Neural cell (in vitro differentiated cells): ENCODE results near the gene CABYR. TPM values are rescaled to one million over a fixed set of nuclear protein-coding genes. Genes with fewer than 3 reads are reported as not detected.

Source experiments
- H2AFZ ChIP-seq: fragments of 200-600, 300-800 bp; sonication (generic), shearing (Covaris generic); 2 replicates; pipeline ENCODE4 v1.6.0; 2014; ENCODE audit warnings: low read depth, mild to moderate bottlenecking, antibody characterized with exemption, low read length, moderate library complexity
- H3F3A ChIP-seq: fragments of 200-600 bp; shearing (Covaris generic); 2 replicates; pipeline ENCODE4 v1.6.1; 2016; ENCODE audit warnings: mild to moderate bottlenecking, moderate library complexity, mixed read lengths, antibody characterized with exemption, low read length; ENCODE audit not compliant: insufficient read depth, poor library complexity, severe bottlenecking
- H3K27ac ChIP-seq: fragments of 200-600, 300-800 bp; sonication (generic), shearing (Covaris generic); 2 replicates; pipeline ENCODE4 v1.5.1; 2014; ENCODE audit warnings: mild to moderate bottlenecking, low read length, moderate library complexity
- H3K27me3 ChIP-seq: fragments of 300-800, 200-600 bp; sonication (generic), shearing (Covaris generic); 2 replicates; pipeline ENCODE4 v1.6.0; 2014; ENCODE audit warnings: mild to moderate bottlenecking, low read depth, low read length, moderate library complexity; ENCODE audit not compliant: insufficient read depth
- H3K36me3 ChIP-seq: fragments of 300-800, 200-600 bp; sonication (generic), shearing (Covaris generic); 2 replicates; pipeline ENCODE4 v1.5.1; 2014; ENCODE audit warnings: mild to moderate bottlenecking, antibody characterized with exemption, low read length, moderate library complexity; ENCODE audit not compliant: insufficient read depth
- H3K4me2 ChIP-seq: fragments of 300-800, 200-600 bp; sonication (generic), shearing (Covaris generic); 2 replicates; pipeline ENCODE4 v1.6.0; 2014; ENCODE audit warnings: mild to moderate bottlenecking, low read length
- H3K4me3 ChIP-seq: fragments of 300-800, 200-600 bp; sonication (generic), shearing (Covaris generic); 2 replicates; pipeline ENCODE4 v1.5.1; 2014; ENCODE audit warnings: mild to moderate bottlenecking, low read length, moderate library complexity
- H3K79me2 ChIP-seq: fragments of 200-600 bp; shearing (Covaris generic); replicated peaks from 2 replicates; pipeline ENCODE4 v1.6.0; 2014; ENCODE audit warnings: mild to moderate bottlenecking, low read length, moderate library complexity; ENCODE audit not compliant: insufficient read depth
- H3K9ac ChIP-seq: fragments of 300-800, 200-600 bp; sonication (generic), shearing (Covaris generic); 2 replicates; pipeline ENCODE4 v1.6.1; 2016; ENCODE audit warnings: mild to moderate bottlenecking, low read length, mixed read lengths
- H3K9me2 ChIP-seq: fragments of 200-600 bp; shearing (Covaris generic); 2 replicates; pipeline ENCODE4 v1.6.1; 2016; ENCODE audit warnings: mild to moderate bottlenecking, low read length, mixed read lengths; ENCODE audit not compliant: insufficient read depth
- H3K9me3 ChIP-seq: fragments of 200-600, 300-800 bp; sonication (generic), shearing (Covaris generic); 2 replicates; pipeline ENCODE4 v1.6.1; 2016; ENCODE audit warnings: mild to moderate bottlenecking, mixed run types, low read length, moderate library complexity, mixed read lengths
- H4K20me1 ChIP-seq: fragments of 200-600 bp; shearing (Covaris generic); 2 replicates; pipeline ENCODE4 v1.6.1; 2016; ENCODE audit warnings: mild to moderate bottlenecking, mixed run types; ENCODE audit not compliant: insufficient read depth
- EP300 ChIP-seq: fragments of 450-650 bp; conservative IDR thresholded peaks from 2 replicates; pipeline ENCODE4 v1.6.1; 2014; ENCODE audit warnings: antibody characterized with exemption, mild to moderate bottlenecking, moderate library complexity; ENCODE audit not compliant: poor library complexity, severe bottlenecking
- EZH2 ChIP-seq: fragments of 200-600, 300-800 bp; shearing (Covaris generic), sonication (generic); IDR thresholded peaks from 2 replicates; pipeline ENCODE4 v1.6.1; 2014; ENCODE audit warnings: antibody characterized with exemption, low read length, borderline replicate concordance, mild to moderate bottlenecking; ENCODE audit not compliant: insufficient read depth, poor library complexity, severe bottlenecking
- MXI1 ChIP-seq: fragments of 450-650 bp; conservative IDR thresholded peaks from 2 replicates; pipeline ENCODE4 v1.6.1; 2014; ENCODE audit warnings: antibody characterized with exemption, mild to moderate bottlenecking; ENCODE audit not compliant: poor library complexity, severe bottlenecking
- POLR2AphosphoS5 ChIP-seq: IDR thresholded peaks from 2 replicates; pipeline ENCODE4 v1.6.1; 2012
- RAD21 ChIP-seq: fragments of 450-650 bp; conservative IDR thresholded peaks from 2 replicates; pipeline ENCODE4 v1.6.1; 2014; ENCODE audit warnings: antibody characterized with exemption, mild to moderate bottlenecking, moderate library complexity
- SMC3 ChIP-seq: fragments of 450-650 bp; conservative IDR thresholded peaks from 2 replicates; pipeline ENCODE4 v1.6.1; 2014; ENCODE audit warnings: antibody characterized with exemption, mild to moderate bottlenecking, moderate library complexity; ENCODE audit not compliant: poor library complexity
- TAF1 ChIP-seq: IDR thresholded peaks from 2 replicates; pipeline ENCODE4 v1.6.1; 2012; ENCODE audit warnings: low read depth
- polyA plus RNA-seq: library from polyadenylated mRNA; depleted of rRNA; stranded (reverse); fragments of >200 nt; gene quantifications from 2 replicates; pipeline ENCODE4 v1.2.3, GENCODE V29; 2014
- TF ChIP-seq, protein P1 (sequence below): fragments of 450-650 bp; IDR thresholded peaks from 2 replicates; pipeline ENCODE4 v1.5.1; 2014; ENCODE audit warnings: antibody characterized with exemption, mild to moderate bottlenecking, moderate library complexity; ENCODE audit not compliant: poor library complexity, severe bottlenecking
- TF ChIP-seq, protein P2 (sequence below): IDR thresholded peaks from 2 replicates; pipeline ENCODE4 v1.6.1; 2012; ENCODE audit warnings: borderline replicate concordance

CABYR gene
- polyA plus RNA-seq, 1 donor from 2014 or later, result 6.9 TPM

- Histone ChIP-seq H3F3A (no peaks in the 10 kb centered on the region), H3K36me3 (no peaks in the 10 kb centered on the region), H3K4me2 (no peak overlapping the region), H4K20me1 (no peaks in the 10 kb centered on the region), H3K9ac (no peak overlapping the region), H3K9me2 (no peaks in the 10 kb centered on the region), H3K27ac (no peak overlapping the region), H2AFZ (no peak overlapping the region), H3K27me3 (no peaks in the 10 kb centered on the region), H3K4me3 (no peak overlapping the region), H3K9me3 (no peaks in the 10 kb centered on the region), H3K79me2 (no peaks in the 10 kb centered on the region)
- TF ChIP-seq TAF1, result no peak
- TF ChIP-seq RAD21, result no peak
- no peak for TF ChIP-seq EZH2
- no peak for TF ChIP-seq MXI1
- no peak for TF ChIP-seq SMC3
- TF ChIP-seq POLR2AphosphoS5, result no peak
- TF ChIP-seq EP300, result no peak
- TF ChIP-seq, protein P1, sequence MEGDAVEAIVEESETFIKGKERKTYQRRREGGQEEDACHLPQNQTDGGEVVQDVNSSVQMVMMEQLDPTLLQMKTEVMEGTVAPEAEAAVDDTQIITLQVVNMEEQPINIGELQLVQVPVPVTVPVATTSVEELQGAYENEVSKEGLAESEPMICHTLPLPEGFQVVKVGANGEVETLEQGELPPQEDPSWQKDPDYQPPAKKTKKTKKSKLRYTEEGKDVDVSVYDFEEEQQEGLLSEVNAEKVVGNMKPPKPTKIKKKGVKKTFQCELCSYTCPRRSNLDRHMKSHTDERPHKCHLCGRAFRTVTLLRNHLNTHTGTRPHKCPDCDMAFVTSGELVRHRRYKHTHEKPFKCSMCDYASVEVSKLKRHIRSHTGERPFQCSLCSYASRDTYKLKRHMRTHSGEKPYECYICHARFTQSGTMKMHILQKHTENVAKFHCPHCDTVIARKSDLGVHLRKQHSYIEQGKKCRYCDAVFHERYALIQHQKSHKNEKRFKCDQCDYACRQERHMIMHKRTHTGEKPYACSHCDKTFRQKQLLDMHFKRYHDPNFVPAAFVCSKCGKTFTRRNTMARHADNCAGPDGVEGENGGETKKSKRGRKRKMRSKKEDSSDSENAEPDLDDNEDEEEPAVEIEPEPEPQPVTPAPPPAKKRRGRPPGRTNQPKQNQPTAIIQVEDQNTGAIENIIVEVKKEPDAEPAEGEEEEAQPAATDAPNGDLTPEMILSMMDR, result no peak
Observed at GRCh38 chr18:24153397-24153796, 14.5 kb downstream of the CABYR start.

- Histone ChIP-seq H3K9me3 (no peaks in the 10 kb centered on the region), H3K79me2 (no peaks in the 10 kb centered on the region), H3F3A (no peaks in the 10 kb centered on the region), H3K9ac (no peak overlapping the region), H3K9me2 (no peaks in the 10 kb centered on the region), H3K4me3 (no peak overlapping the region), H2AFZ (no peak overlapping the region), H3K27ac (no peak overlapping the region), H3K36me3 (no peaks in the 10 kb centered on the region), H3K27me3 (no peaks in the 10 kb centered on the region), H3K4me2 (no peak overlapping the region), H4K20me1 (no peaks in the 10 kb centered on the region)
- TF ChIP-seq MXI1, result no peak
- TF ChIP-seq RAD21, result no peak
- no peak for TF ChIP-seq SMC3
- TF ChIP-seq, protein P1, result no peak
- no peak for TF ChIP-seq TAF1
- no peak for TF ChIP-seq POLR2AphosphoS5
- no peak for TF ChIP-seq EZH2
- TF ChIP-seq, protein P2, sequence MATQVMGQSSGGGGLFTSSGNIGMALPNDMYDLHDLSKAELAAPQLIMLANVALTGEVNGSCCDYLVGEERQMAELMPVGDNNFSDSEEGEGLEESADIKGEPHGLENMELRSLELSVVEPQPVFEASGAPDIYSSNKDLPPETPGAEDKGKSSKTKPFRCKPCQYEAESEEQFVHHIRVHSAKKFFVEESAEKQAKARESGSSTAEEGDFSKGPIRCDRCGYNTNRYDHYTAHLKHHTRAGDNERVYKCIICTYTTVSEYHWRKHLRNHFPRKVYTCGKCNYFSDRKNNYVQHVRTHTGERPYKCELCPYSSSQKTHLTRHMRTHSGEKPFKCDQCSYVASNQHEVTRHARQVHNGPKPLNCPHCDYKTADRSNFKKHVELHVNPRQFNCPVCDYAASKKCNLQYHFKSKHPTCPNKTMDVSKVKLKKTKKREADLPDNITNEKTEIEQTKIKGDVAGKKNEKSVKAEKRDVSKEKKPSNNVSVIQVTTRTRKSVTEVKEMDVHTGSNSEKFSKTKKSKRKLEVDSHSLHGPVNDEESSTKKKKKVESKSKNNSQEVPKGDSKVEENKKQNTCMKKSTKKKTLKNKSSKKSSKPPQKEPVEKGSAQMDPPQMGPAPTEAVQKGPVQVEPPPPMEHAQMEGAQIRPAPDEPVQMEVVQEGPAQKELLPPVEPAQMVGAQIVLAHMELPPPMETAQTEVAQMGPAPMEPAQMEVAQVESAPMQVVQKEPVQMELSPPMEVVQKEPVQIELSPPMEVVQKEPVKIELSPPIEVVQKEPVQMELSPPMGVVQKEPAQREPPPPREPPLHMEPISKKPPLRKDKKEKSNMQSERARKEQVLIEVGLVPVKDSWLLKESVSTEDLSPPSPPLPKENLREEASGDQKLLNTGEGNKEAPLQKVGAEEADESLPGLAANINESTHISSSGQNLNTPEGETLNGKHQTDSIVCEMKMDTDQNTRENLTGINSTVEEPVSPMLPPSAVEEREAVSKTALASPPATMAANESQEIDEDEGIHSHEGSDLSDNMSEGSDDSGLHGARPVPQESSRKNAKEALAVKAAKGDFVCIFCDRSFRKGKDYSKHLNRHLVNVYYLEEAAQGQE, result no peak
- no peak for TF ChIP-seq EP300
Observed at GRCh38 chr18:24157855-24158254, 19.0 kb downstream of the CABYR start.
